CD14-positive monocyte (primary cell): ENCODE results near the gene TMEM218. TPM values are rescaled to one million over a fixed set of nuclear protein-coding genes. Genes with fewer than 3 reads are reported as not detected.
A peak's percentile ranks its signal among the peaks of the same experiment; 100 is the strongest.

ENCODE experiments used
- DNase-seq, 3 donors: peaks; one replicate each; pipeline ENCODE4 v3.0.0-alpha.2; 2011 to 2022
- H2AFZ ChIP-seq: 2 replicates; pipeline ENCODE4 v1.6.0; 2012; ENCODE audit warnings: mild to moderate bottlenecking, low read depth, low read length, inconsistent platforms; ENCODE audit not compliant: insufficient read depth, poor library complexity, severe bottlenecking
- H3K27ac ChIP-seq, 2 donors: 1 replicate in 1 of 2; 2 replicates in 1 of 2; pipeline ENCODE4 v1.5.1; 2012 to 2013; ENCODE audit warnings: low read length in 2 of 2, control low read depth in 1 of 2, inconsistent platforms in 1 of 2, low read depth in 1 of 2, mild to moderate bottlenecking in 1 of 2
- H3K27me3 ChIP-seq, 2 donors: one replicate each; pipeline versions ENCODE4 v1.6.0 to v1.6.1; 2011 to 2013; ENCODE audit warnings: low read length in 2 of 2; ENCODE audit not compliant: control insufficient read depth in 2 of 2, insufficient read depth in 2 of 2
- H3K36me3 ChIP-seq, 2 donors: replicated peaks in 1 of 2; 1 replicate in 1 of 2; 2 replicates in 1 of 2; pipeline versions ENCODE4 v1.5.1 to v1.6.1; 2012 to 2013; ENCODE audit warnings: low read length in 2 of 2, control low read depth in 1 of 2, inconsistent platforms in 1 of 2, mild to moderate bottlenecking in 1 of 2; ENCODE audit not compliant: insufficient read depth in 2 of 2, control insufficient read depth in 1 of 2
- H3K4me1 ChIP-seq, 2 donors: 1 replicate in 1 of 2; 2 replicates in 1 of 2; pipeline versions ENCODE4 v1.5.1 to v1.6.1; 2012 to 2013; ENCODE audit warnings: low read length in 2 of 2, control low read depth in 1 of 2, inconsistent platforms in 1 of 2, mild to moderate bottlenecking in 1 of 2, moderate library complexity in 1 of 2; ENCODE audit not compliant: insufficient read depth in 2 of 2, control insufficient read depth in 1 of 2
- H3K4me2 ChIP-seq: replicated peaks from 2 replicates; pipeline ENCODE3; 2012; ENCODE audit warnings: low read length, moderate library complexity, mild to moderate bottlenecking; ENCODE audit not compliant: poor library complexity, severe bottlenecking; ENCODE audit errors: extremely low read depth
- H3K4me3 ChIP-seq, 3 experiments: fragments of 200-600 bp in 1 of 3; sonication (generic) in 1 of 3; replicated peaks in 1 of 3; 1 replicate in 2 of 3; 2 replicates in 1 of 3; pipeline ENCODE4 v1.5.1; 2011 to 2013; ENCODE audit warnings: low read length in 3 of 3, mild to moderate bottlenecking in 3 of 3, control low read depth in 2 of 3, low read depth in 2 of 3, inconsistent platforms in 1 of 3, moderate library complexity in 1 of 3
- H3K79me2 ChIP-seq: 2 replicates; pipeline ENCODE4 v1.6.0; 2012; ENCODE audit warnings: mild to moderate bottlenecking, control low read depth, inconsistent platforms, low read length, moderate library complexity; ENCODE audit not compliant: insufficient read depth
- H3K9ac ChIP-seq: 2 replicates; pipeline ENCODE4 v1.6.0; 2017; ENCODE audit warnings: low read length, mild to moderate bottlenecking; ENCODE audit not compliant: insufficient read depth, poor library complexity, severe bottlenecking
- H3K9me3 ChIP-seq, 2 donors: replicated peaks in 1 of 2; 1 replicate in 1 of 2; 2 replicates in 1 of 2; pipeline versions ENCODE4 v1.5.1 to v1.6.1; 2012 to 2013; ENCODE audit warnings: low read length in 2 of 2, control low read depth in 1 of 2; ENCODE audit not compliant: control insufficient read depth in 1 of 2, insufficient read depth in 1 of 2
- H4K20me1 ChIP-seq: 2 replicates; pipeline ENCODE4 v1.6.0; 2012; ENCODE audit warnings: mild to moderate bottlenecking, low read length, control low read depth, moderate library complexity; ENCODE audit not compliant: insufficient read depth
- H3K27ac Mint-ChIP-seq, 7 donors: one replicate each; pipeline ENCODE4 v1.8.0; 2020; ENCODE audit warnings: mild to moderate bottlenecking in 7 of 7, mixed read lengths in 7 of 7, moderate library complexity in 6 of 7, inconsistent platforms in 2 of 7
- H3K27me3 Mint-ChIP-seq, 3 donors: one replicate each; pipeline ENCODE4 v1.8.0; 2021 to 2022; ENCODE audit warnings: low read depth in 3 of 3, mild to moderate bottlenecking in 3 of 3, mixed read lengths in 3 of 3, moderate library complexity in 3 of 3, inconsistent platforms in 1 of 3
- H3K36me3 Mint-ChIP-seq, 2 donors: one replicate each; pipeline ENCODE4 v1.8.0; 2020; ENCODE audit warnings: mixed read lengths in 2 of 2, inconsistent platforms in 1 of 2, mild to moderate bottlenecking in 1 of 2
- H3K4me1 Mint-ChIP-seq: one replicate; pipeline ENCODE4 v1.8.0; 2020; ENCODE audit warnings: mild to moderate bottlenecking, mixed read lengths
- H3K4me3 Mint-ChIP-seq, 2 donors: one replicate each; pipeline ENCODE4 v1.8.0; 2020; ENCODE audit warnings: mild to moderate bottlenecking in 2 of 2, mixed read lengths in 2 of 2, moderate library complexity in 1 of 2
- H3K9me3 Mint-ChIP-seq, 7 donors: one replicate each; pipeline ENCODE4 v1.8.0; 2020 to 2022; ENCODE audit warnings: mixed read lengths in 7 of 7, mild to moderate bottlenecking in 6 of 7, moderate library complexity in 6 of 7, inconsistent platforms in 2 of 7
- WGBS: methylation state at CpG from one replicate; pipeline ENCODE4 v1.1.5; 2013; ENCODE audit warnings: missing lambda C conversion rate; ENCODE audit not compliant: insufficient coverage; 5-methylcytosine and 5-hydroxymethylcytosine counted together
- intact Hi-C, 2 donors: fragments of 100-400 bp; cut with micrococcal nuclease; formaldehyde crosslinking; loops; one replicate each; pipeline versions ENCODE4 v1.15.0 to v1.15.1; 2023
- polyA plus RNA-seq, 3 donors: library from polyadenylated mRNA; depleted of rRNA in 1 of 3; unstranded in 2 of 3; stranded (reverse) in 1 of 3; fragments of 300-500 nt in 2 of 3; fragments of >200 nt in 1 of 3; fragmentation: Illumina TruSeq in 2 of 3; gene quantifications; 1 replicate in 2 of 3; 2 replicates in 1 of 3; pipeline ENCODE4 v1.2.3, GENCODE V29; 2012 to 2021
- TF ChIP-seq, protein P1 (sequence below): fragments of 200-600 bp; IDR thresholded peaks from one replicate; pipeline ENCODE4 v1.8.0; 2022; ENCODE audit warnings: antibody characterized with exemption, mild to moderate bottlenecking

Gene TMEM218
- polyA plus RNA-seq, 3 donors, result 40.3 to 57.7 (median 55.7) TPM

DNA sequence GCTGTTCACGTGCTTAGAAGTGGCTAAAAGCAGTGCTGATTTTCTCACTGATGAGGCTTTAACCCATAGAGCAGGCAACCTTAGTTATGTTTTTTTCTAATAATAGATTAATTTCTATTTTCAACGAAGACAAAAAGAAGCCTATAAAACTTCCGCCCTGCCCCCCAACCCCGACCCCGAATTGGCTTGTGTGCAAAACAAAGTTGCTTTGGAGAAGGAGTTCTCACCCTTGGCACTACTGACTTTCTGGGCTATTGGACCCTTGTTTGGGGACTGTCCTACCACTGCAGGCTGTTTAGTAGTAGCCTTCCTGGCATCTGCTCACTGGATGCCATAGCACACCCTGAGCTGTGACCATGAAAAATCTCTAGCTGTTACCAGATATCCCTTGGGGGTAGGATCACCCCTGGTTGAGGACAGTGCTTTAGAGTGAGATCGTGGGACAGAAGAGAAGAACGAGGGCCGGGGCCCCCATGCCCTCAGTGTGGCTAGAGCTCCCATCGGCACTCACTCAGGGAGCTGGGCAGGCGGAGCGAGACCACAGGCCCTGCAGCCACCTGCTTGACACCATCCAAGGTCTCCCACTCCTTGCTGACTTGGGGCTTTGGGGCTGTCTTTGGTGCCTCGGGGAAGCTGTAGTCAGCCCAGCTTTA is 31.4 kb downstream of the TMEM218 start:
- H3K27ac Mint-ChIP-seq, result peak overlapping the region in 6 of 7 donors; percentile 8 to 84 (median 76)
- 94% methylated on average over 7 of the region's 12 CpGs for WGBS
- peaks cover 0 to 2% (median 0%) of the 10 kb centered on the region in 7 donors for H3K9me3 Mint-ChIP-seq
- DNase-seq, result no peak
- H3K36me3 Mint-ChIP-seq, result peaks cover 89 to 95% of the 10 kb centered on the region in 2 donors
- Histone ChIP-seq H3K36me3 (peaks cover 72 to 89% of the 10 kb centered on the region in 2 donors), H3K4me2 (no peak overlapping the region), H4K20me1 (no peaks in the 10 kb centered on the region), H3K4me3 (no peak overlapping the region), H3K79me2 (no peaks in the 10 kb centered on the region), H3K27me3 (no peaks in the 10 kb centered on the region), H3K27ac (peak overlapping the region; percentile 8 to 34), H2AFZ (no peak overlapping the region), H3K9me3 (no peaks in the 10 kb centered on the region), H3K4me1 (peaks cover 33 to 41% of the 10 kb centered on the region in 2 donors), H3K9ac (no peak overlapping the region)
- no peak overlapping the region for H3K4me3 Mint-ChIP-seq
- peaks cover 0 to 9% (median 5%) of the 10 kb centered on the region in 3 donors for H3K27me3 Mint-ChIP-seq
- TF ChIP-seq, protein P1, sequence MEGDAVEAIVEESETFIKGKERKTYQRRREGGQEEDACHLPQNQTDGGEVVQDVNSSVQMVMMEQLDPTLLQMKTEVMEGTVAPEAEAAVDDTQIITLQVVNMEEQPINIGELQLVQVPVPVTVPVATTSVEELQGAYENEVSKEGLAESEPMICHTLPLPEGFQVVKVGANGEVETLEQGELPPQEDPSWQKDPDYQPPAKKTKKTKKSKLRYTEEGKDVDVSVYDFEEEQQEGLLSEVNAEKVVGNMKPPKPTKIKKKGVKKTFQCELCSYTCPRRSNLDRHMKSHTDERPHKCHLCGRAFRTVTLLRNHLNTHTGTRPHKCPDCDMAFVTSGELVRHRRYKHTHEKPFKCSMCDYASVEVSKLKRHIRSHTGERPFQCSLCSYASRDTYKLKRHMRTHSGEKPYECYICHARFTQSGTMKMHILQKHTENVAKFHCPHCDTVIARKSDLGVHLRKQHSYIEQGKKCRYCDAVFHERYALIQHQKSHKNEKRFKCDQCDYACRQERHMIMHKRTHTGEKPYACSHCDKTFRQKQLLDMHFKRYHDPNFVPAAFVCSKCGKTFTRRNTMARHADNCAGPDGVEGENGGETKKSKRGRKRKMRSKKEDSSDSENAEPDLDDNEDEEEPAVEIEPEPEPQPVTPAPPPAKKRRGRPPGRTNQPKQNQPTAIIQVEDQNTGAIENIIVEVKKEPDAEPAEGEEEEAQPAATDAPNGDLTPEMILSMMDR, result no peak
- H3K4me1 Mint-ChIP-seq, result peaks cover 41% of the 10 kb centered on the region
- intact Hi-C loops, result no loop called here

DNA sequence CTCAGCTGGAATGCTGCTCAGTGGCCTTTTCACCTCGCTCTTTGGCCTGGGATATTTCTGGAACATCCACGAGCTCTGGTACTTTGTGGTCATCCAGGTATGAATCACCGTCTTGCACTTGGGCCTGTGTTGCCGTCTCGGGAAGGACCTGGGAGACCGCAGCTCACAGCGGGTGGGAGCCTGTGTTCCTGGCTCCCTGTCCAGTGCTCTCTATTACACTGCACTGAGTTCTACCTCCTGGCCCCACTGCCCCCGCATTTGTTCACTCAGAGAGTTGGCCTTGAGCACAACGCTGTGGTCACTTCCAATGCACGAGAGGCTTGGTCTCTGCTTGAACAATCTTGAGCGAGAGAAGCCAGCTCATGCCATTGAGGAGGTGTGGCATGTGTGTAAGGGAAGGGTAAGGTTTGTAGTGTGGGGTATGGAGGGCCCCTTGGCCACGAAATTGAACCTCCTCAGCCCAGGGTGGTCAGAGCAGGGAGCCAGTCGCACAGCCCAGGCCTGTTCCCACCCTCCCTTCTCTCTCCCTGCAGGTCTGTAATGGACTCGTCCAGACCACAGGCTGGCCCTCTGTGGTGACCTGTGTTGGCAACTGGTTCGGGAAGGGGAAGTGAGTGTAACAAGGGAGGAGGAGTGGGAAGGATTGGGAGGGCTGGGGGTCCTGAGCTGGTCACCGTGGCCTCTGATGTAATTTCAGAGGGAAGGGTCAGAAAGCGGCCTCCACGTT is 32.1 kb downstream of the TMEM218 start:
- Histone ChIP-seq H3K27ac (peak overlapping the region; percentile 8 to 34), H3K9me3 (no peaks in the 10 kb centered on the region), H3K36me3 (peaks cover 66 to 83% of the 10 kb centered on the region in 2 donors), H4K20me1 (no peaks in the 10 kb centered on the region), H3K4me3 (no peak overlapping the region), H3K4me1 (peaks cover 38 to 47% of the 10 kb centered on the region in 2 donors), H3K79me2 (peaks cover under 1% of the 10 kb centered on the region), H3K9ac (no peak overlapping the region), H3K4me2 (no peak overlapping the region), H2AFZ (no peak overlapping the region), H3K27me3 (no peaks in the 10 kb centered on the region)
- Mint-ChIP-seq H3K4me3 (no peak overlapping the region), H3K9me3 (peaks cover 0 to 2% (median 0%) of the 10 kb centered on the region in 7 donors), H3K4me1 (peaks cover 46% of the 10 kb centered on the region), H3K36me3 (peaks cover 84 to 93% of the 10 kb centered on the region in 2 donors), H3K27ac (peak overlapping the region; percentile 8 to 82 (median 75)), H3K27me3 (peaks cover 0 to 8% (median 5%) of the 10 kb centered on the region in 3 donors)
- DNase-seq, result peak; percentile 24 to 56 (median 48)
- TF ChIP-seq, protein P1, result no peak
- intact Hi-C loops, result no loop called here
- 72% methylated on average over 11 of the region's 18 CpGs for WGBS
